GM23248 (cell line): ENCODE results near the gene SV2B.

Experiments used
- EZH2 ChIP-seq: fragments of 200-600 bp; sonication (generic); IDR thresholded peaks from 2 replicates; pipeline ENCODE4 v1.6.1; 2018; ENCODE audit warnings: antibody characterized with exemption, mild to moderate bottlenecking; ENCODE audit not compliant: insufficient read depth, poor library complexity, severe bottlenecking
- EZH2phosphoT487 ChIP-seq: fragments of 200-600 bp; sonication (generic); IDR thresholded peaks from 2 replicates; pipeline ENCODE4 v1.6.1; 2018; ENCODE audit warnings: antibody characterized with exemption, moderate library complexity, mild to moderate bottlenecking, low read depth; ENCODE audit not compliant: insufficient read depth

DNA sequence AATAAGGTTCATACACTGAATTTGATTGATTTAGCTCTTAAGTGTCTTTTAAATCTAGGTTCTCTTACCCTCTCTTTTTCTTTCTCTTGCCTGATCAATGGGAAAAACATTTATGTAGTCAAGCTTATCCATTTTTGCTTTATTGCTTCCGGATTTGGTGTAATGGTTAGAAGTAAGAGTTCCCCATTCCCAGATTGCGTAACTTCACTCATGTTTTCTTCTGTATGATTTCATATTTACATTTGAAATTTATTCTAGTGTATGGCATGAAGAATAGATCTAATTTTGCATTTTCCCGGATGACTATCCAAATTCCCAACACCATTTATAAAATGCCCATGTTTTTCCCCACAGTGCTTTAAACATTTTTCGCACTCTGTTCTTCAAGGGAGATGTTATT is 27.9 kb upstream of the SV2B start:
- TF ChIP-seq EZH2phosphoT487 (no peak), EZH2 (no peak)
